ENCODE measurements around the gene PSMD8. TPM values are rescaled to one million over a fixed set of nuclear protein-coding genes. Genes with fewer than 3 reads are reported as not detected.

PSMD8 gene
- total RNA-seq, 1 experiment from 2014 or later, result 195 TPM

DNA sequence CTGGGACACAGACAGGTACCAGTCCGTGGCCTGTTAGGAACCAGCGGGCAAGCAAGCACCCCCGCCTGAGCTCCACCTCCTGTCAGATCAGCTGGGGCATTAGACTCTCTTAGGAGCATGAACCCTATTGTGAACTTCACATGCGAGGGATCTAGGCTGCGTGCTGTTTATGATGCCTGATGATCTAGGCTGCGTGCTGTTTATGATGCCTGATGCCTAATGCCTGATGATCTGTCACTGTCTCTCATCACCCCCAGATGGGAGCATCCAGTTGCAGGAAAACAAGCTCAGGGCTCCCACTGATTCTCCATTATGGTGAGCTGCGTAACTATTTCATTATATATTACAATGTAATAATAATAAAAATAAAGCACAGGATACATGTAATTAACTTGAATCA lies 48.1 kb downstream of the PSMD8 start:
- no peaks in the 10 kb centered on the region for H3K36me3 ChIP-seq (ENCODE audit: control insufficient read depth in 1 of 2, insufficient read depth in 2 of 2, low read length in 2 of 2)
- no peak for TF ChIP-seq EGR1 (IDR thresholded peaks at IDR 0.05; ENCODE audit: low read depth)
- TF ChIP-seq FOSL1 (IDR thresholded peaks at IDR 0.05; ENCODE audit: low read depth), result no peak
- no peak for TF ChIP-seq YY1 (IDR thresholded peaks at IDR 0.05; ENCODE audit: extremely low read depth, insufficient replicate concordance, low read depth, low read length)
- ChIA-PET RAD21 (ENCODE audit: low non-redundant PET in 1 of 2, low total read pairs in 2 of 2, uncharacterized antibody in 2 of 2, unreplicated experiment in 2 of 2) (no interaction called here), POLR2A (no interaction called here), CTCF (interaction anchor here (1.8 kb wide), 1 partner anchor 19 kb away, joined by 5 read pairs; the partner anchor contains the start of gene FAM98C)
- intact Hi-C loops (cut with micrococcal nuclease), result no loop called here
- no peak overlapping the region for H3K27ac ChIP-seq (ENCODE audit: low read depth, low read length)
- no peak overlapping the region for H3K9ac ChIP-seq (ENCODE audit: low read length)
- no TSS peak for BruUV-seq (replicated peaks)
- DNase-seq (ENCODE audit: low read depth, low spot score) (no peak), ATAC-seq (no peak)
- no peak overlapping the region for H3K4me2 ChIP-seq (ENCODE audit: low read length)
- H3K4me3 ChIP-seq (replicated peaks in 1 of 2; ENCODE audit: low read depth in 1 of 2, low read length in 2 of 2), result no peak overlapping the region
- no peaks in the 10 kb centered on the region for H3K9me2 ChIP-seq (ENCODE audit: insufficient read depth)
- H2AFZ ChIP-seq (ENCODE audit: low read depth, low read length, poor library complexity, severe bottlenecking), result no peak overlapping the region
- no peaks in the 10 kb centered on the region for H4K20me1 ChIP-seq (ENCODE audit: insufficient read depth)
- H3K9me3 ChIP-seq (ENCODE audit: control insufficient read depth in 1 of 2, insufficient read depth in 1 of 2, low read depth in 1 of 2, low read length in 2 of 2), result no peaks in the 10 kb centered on the region
- H3K4me1 ChIP-seq (ENCODE audit: control insufficient read depth in 1 of 2, insufficient read depth in 2 of 2, low read length in 2 of 2), result peaks cover 10 to 11% of the 10 kb centered on the region in 2 experiments; a peak in 3 of 4 replicates
- H3K79me2 ChIP-seq (ENCODE audit: insufficient read depth, low read length), result no peaks in the 10 kb centered on the region
- H3K27me3 ChIP-seq (ENCODE audit: insufficient read depth, low read length), result no peaks in the 10 kb centered on the region

DNA sequence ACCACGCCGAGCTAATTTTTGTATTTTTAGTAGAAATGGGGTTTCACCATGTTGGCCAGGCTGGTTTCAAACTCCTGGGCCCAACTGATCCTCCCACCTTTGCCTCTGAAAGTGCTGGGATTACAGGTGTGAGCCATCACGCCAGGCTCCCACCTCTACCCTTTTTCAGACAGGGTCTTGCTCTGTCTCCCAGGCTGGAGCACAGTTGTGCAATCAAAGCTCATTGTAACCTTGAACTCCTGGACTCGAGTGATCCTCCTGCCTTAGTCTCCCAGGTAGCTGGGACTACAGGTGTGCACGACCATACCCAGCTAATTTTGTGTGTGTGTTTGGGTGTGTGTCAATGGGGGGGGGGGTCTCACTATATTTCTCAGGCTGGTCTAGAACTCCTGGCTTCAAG lies 49.9 kb downstream of the PSMD8 start:
- CTCF ChIA-PET, result interaction anchor here (0.6 kb wide), 1 partner anchor 22 kb away, joined by 3 read pairs; no protein-coding TSS in a partner anchor
- TF ChIP-seq SRF (IDR thresholded peaks at IDR 0.05; ENCODE audit: low read depth), result no peak
- no peak for TF ChIP-seq EZH2phosphoT487 (IDR thresholded peaks at IDR 0.05; ENCODE audit: borderline replicate concordance)
- no peak for TF ChIP-seq RAD21 (IDR thresholded peaks at IDR 0.05; ENCODE audit: low read depth)
- TF ChIP-seq REST (IDR thresholded peaks at IDR 0.05; ENCODE audit: low read depth), result no peak

More for the DNA sequence above, 49.9 kb downstream of the PSMD8 start:
- H3K4me2 ChIP-seq (ENCODE audit: low read length), result no peak overlapping the region
- no peaks in the 10 kb centered on the region for H3K4me1 ChIP-seq (ENCODE audit: control insufficient read depth in 1 of 2, insufficient read depth in 2 of 2, low read length in 2 of 2)
- H3K9me2 ChIP-seq (ENCODE audit: insufficient read depth), result no peaks in the 10 kb centered on the region
- H3K9ac ChIP-seq (ENCODE audit: low read length), result no peak overlapping the region
- no peaks in the 10 kb centered on the region for H3K79me2 ChIP-seq (ENCODE audit: insufficient read depth, low read length)
- no peaks in the 10 kb centered on the region for H4K20me1 ChIP-seq (ENCODE audit: insufficient read depth)
- H3K4me3 ChIP-seq (replicated peaks in 1 of 2; ENCODE audit: low read depth in 1 of 2, low read length in 2 of 2), result no peak overlapping the region
- H3K27me3 ChIP-seq (ENCODE audit: insufficient read depth, low read length), result no peaks in the 10 kb centered on the region
- ChIA-PET RAD21 (ENCODE audit: low non-redundant PET in 1 of 2, low total read pairs in 2 of 2, uncharacterized antibody in 2 of 2, unreplicated experiment in 2 of 2) (no interaction called here), POLR2A (no interaction called here)
- ATAC-seq, result no peak
- no TSS peak for BruUV-seq (replicated peaks)
- H3K27ac ChIP-seq (ENCODE audit: low read depth, low read length), result no peak overlapping the region
- intact Hi-C loops (cut with micrococcal nuclease), result no loop called here
- no peaks in the 10 kb centered on the region for H3K36me3 ChIP-seq (ENCODE audit: control insufficient read depth in 1 of 2, insufficient read depth in 2 of 2, low read length in 2 of 2)
- no peaks in the 10 kb centered on the region for H3K9me3 ChIP-seq (ENCODE audit: control insufficient read depth in 1 of 2, insufficient read depth in 1 of 2, low read depth in 1 of 2, low read length in 2 of 2)
- no peak overlapping the region for H2AFZ ChIP-seq (ENCODE audit: low read depth, low read length, poor library complexity, severe bottlenecking)
- no peak for DNase-seq (ENCODE audit: low read depth, low spot score)
